ENCODE data around the gene OSGIN1. TPM values are rescaled to one million over a fixed set of nuclear protein-coding genes. Genes with fewer than 3 reads are reported as not detected.
A peak's percentile ranks its signal among the peaks of the same experiment; 100 is the strongest.

OSGIN1 gene
- total RNA-seq, 1 donor from 2014 or later, result not detected

DNA sequence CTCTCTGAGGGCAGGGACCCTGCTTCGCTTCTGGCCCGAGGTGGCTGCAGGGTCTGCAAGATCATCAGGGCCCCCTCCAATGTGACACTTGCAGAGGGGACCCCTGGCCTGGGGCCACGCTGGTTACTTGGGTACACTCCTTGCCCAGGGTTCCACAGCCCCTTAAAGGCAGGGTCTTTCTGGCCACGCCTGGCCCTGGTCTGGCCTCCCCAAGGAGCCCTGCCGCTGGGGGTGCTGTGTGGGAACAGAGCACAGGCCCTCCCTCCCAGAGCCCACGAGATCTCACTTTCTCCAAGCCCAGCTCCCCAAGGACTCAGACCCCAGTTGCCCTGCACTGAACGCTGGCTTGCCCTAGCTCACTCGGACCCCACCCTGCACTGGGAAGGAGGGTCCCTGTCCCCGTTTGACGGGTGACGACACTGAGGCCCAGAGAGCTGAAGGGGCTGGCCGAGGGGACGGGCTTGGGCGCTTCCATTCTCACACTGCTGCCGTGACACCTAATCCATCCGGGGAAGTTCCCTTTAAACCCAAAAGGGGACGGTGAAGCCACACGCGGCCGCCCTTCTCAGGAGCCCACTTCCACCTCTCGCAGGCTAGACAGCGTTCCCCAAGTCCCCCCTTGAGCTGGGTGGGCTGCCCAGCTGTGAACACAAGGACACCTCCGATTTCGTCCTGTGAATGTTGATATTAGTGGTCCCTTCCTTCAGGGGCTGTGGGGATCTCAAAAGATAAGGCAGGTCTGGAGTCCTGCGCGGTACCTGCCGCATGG is 26.9 kb upstream of the OSGIN1 start:
- TF ChIP-seq, protein P1, sequence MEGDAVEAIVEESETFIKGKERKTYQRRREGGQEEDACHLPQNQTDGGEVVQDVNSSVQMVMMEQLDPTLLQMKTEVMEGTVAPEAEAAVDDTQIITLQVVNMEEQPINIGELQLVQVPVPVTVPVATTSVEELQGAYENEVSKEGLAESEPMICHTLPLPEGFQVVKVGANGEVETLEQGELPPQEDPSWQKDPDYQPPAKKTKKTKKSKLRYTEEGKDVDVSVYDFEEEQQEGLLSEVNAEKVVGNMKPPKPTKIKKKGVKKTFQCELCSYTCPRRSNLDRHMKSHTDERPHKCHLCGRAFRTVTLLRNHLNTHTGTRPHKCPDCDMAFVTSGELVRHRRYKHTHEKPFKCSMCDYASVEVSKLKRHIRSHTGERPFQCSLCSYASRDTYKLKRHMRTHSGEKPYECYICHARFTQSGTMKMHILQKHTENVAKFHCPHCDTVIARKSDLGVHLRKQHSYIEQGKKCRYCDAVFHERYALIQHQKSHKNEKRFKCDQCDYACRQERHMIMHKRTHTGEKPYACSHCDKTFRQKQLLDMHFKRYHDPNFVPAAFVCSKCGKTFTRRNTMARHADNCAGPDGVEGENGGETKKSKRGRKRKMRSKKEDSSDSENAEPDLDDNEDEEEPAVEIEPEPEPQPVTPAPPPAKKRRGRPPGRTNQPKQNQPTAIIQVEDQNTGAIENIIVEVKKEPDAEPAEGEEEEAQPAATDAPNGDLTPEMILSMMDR (IDR thresholded peaks at IDR 0.05; ENCODE audit: partially characterized antibody, unreplicated experiment), result no peak
- DNase-seq, result no peak
- H3K4me3 Mint-ChIP-seq (ENCODE audit: unreplicated experiment), result peak overlapping the region; percentile 1
- peaks cover 5% of the 10 kb centered on the region for H3K9me3 Mint-ChIP-seq (ENCODE audit: unreplicated experiment)
- peaks cover 10% of the 10 kb centered on the region for H3K27me3 Mint-ChIP-seq (ENCODE audit: unreplicated experiment)
- H3K27ac Mint-ChIP-seq (ENCODE audit: unreplicated experiment), result no peak overlapping the region
- peaks cover 34% of the 10 kb centered on the region for H3K4me1 Mint-ChIP-seq (ENCODE audit: low read depth, unreplicated experiment)
- peaks cover under 1% of the 10 kb centered on the region for H3K36me3 Mint-ChIP-seq (ENCODE audit: unreplicated experiment)

DNA sequence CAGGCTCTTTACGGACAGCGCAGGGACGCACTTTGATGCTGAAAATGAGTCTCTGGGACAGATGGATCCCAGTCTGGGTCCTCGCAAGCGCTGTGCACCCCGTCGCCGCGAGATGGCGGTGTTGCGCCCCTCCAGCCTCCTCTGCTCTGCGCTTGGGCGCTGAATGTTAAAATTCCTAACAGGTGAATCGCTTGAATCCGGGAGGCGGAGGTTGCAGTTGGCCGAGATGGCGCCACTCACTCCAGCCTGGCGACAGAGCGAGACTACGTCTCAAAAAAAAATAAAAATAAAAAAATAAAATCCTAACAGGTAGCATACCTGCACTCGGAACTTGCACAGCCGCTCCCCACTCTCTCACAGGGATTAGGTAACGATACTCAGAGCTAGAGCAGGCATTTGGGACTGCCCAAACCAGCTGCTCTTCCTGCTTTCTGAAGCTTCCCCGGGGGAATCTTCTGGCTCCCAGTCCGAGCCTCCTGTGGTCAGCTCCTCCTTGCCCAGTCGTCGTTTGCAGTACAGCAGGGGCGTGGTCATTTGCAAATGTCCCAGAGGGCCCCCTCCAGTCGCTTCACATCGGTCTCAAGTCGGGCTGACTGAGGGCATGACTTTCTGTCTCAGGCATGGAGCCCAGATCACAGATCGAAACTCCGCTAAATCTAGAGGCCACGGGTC is 26.2 kb upstream of the OSGIN1 start:
- H3K4me1 Mint-ChIP-seq (ENCODE audit: low read depth, unreplicated experiment), result peaks cover 34% of the 10 kb centered on the region
- TF ChIP-seq, protein P1 (IDR thresholded peaks at IDR 0.05; ENCODE audit: partially characterized antibody, unreplicated experiment), result peak; percentile 92
- peaks cover 5% of the 10 kb centered on the region for H3K9me3 Mint-ChIP-seq (ENCODE audit: unreplicated experiment)
- no peaks in the 10 kb centered on the region for H3K36me3 Mint-ChIP-seq (ENCODE audit: unreplicated experiment)
- H3K4me3 Mint-ChIP-seq (ENCODE audit: unreplicated experiment), result peak overlapping the region; percentile 77
- no peak overlapping the region for H3K27ac Mint-ChIP-seq (ENCODE audit: unreplicated experiment)
- peak; percentile 92 for DNase-seq
- H3K27me3 Mint-ChIP-seq (ENCODE audit: unreplicated experiment), result peaks cover 10% of the 10 kb centered on the region

DNA sequence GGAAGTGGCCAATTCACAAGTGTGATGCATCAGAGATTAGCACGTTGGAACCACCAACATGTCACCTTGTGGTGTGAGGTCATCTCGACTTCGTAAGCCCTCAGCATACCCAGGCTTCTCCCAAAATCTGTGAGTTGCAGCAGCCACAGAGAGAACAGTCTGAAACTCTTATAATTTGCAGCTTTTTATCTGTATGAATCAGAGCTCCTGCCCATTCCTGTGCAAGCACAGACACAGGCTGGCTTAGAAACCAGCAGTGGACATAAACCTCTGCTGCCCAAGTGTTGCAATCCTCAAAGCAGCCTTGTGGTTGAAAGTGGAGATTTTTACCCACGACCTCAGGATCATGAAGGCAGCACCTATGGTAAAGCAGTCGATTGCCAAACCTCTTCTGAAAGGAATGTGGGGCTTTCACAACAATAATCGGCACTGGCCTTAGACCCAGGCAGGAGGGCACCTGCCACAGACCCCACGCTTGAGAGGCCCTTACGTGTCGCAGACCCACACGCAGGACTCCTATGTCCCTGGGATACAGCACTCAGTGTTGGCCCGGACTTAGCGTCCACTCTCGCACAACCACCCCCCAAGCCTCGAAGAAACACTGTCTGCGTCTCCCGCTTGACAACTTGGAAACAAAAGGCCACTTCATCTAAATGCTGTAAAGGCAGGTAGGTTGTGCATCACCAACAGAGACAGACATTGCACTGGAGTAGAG is 24.5 kb upstream of the OSGIN1 start:
- H3K27me3 Mint-ChIP-seq (ENCODE audit: unreplicated experiment), result peaks cover 10% of the 10 kb centered on the region
- H3K27ac Mint-ChIP-seq (ENCODE audit: unreplicated experiment), result no peak overlapping the region
- DNase-seq, result no peak
- peaks cover 25% of the 10 kb centered on the region for H3K4me1 Mint-ChIP-seq (ENCODE audit: low read depth, unreplicated experiment)
- TF ChIP-seq, protein P1 (IDR thresholded peaks at IDR 0.05; ENCODE audit: partially characterized antibody, unreplicated experiment), result no peak
- no peak overlapping the region for H3K4me3 Mint-ChIP-seq (ENCODE audit: unreplicated experiment)
- H3K9me3 Mint-ChIP-seq (ENCODE audit: unreplicated experiment), result peaks cover 3% of the 10 kb centered on the region
- H3K36me3 Mint-ChIP-seq (ENCODE audit: unreplicated experiment), result no peaks in the 10 kb centered on the region

DNA sequence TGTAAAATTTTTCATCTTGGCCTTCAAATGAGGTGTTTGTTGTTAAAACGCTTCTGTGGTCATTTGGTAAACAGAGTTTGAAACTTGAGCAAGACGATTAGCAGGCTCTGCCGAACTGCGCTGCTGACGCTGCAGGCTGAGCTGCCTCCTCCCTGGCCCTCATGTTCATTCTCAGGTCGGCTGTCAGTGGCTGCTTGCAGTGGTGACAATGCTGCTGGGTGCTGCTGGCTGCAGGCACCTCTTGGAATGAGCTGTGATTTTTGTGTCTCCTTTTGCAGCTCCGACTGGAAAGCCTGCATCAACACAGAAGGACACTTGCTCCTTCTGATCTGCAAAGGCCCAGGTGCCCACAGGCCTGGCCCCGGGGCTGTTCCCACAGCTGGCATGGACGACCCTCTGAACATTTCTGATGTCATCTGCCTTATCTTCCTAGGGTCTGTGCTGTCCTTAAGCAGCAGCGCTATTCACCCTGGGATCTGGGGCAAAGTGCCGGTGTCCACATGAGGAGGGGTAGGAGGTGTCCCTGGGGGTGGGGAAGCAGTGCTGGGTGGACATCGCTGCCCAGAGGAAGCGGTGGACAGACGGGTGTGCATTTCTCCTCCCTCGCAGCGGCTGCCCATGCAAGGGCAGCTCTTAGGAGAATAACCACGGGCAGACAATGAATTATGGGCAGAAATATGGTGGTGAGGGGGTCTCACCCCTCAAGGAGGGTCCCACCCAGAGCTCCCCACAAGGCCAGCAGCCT is 23.1 kb upstream of the OSGIN1 start:
- TF ChIP-seq, protein P1 (IDR thresholded peaks at IDR 0.05; ENCODE audit: partially characterized antibody, unreplicated experiment), result no peak
- no peaks in the 10 kb centered on the region for H3K36me3 Mint-ChIP-seq (ENCODE audit: unreplicated experiment)
- peaks cover 22% of the 10 kb centered on the region for H3K4me1 Mint-ChIP-seq (ENCODE audit: low read depth, unreplicated experiment)
- DNase-seq, result no peak
- peaks cover 6% of the 10 kb centered on the region for H3K9me3 Mint-ChIP-seq (ENCODE audit: unreplicated experiment)
- H3K4me3 Mint-ChIP-seq (ENCODE audit: unreplicated experiment), result no peak overlapping the region
- H3K27me3 Mint-ChIP-seq (ENCODE audit: unreplicated experiment), result peaks cover 13% of the 10 kb centered on the region
- no peak overlapping the region for H3K27ac Mint-ChIP-seq (ENCODE audit: unreplicated experiment)

All from glutamatergic neuron (in vitro differentiated cells).